Measurements from ENCODE around the gene BLOC1S5.

Gene BLOC1S5

GRCh38 chr6:7997286-7997685, 66.9 kb downstream of the BLOC1S5 start:
- no peak for TF ChIP-seq CTCF (IDR thresholded peaks at IDR 0.05; ENCODE audit: low read depth, low read length, missing control alignments)
- DNase-seq (ENCODE audit: extremely low read depth, low read depth) = no peak
- H3K4me3 ChIP-seq (replicated peaks; ENCODE audit: low read depth, low read length) = no peak overlapping the region

GRCh38 chr6:7996538-7997111, 67.6 kb downstream of the BLOC1S5 start:
- no peak for TF ChIP-seq CTCF (IDR thresholded peaks at IDR 0.05; ENCODE audit: low read depth, low read length, missing control alignments)
- H3K4me3 ChIP-seq (replicated peaks; ENCODE audit: low read depth, low read length) = no peak overlapping the region
- DNase-seq (ENCODE audit: extremely low read depth, low read depth) = no peak

GRCh38 chr6:7993952-7994351, 70.2 kb downstream of the BLOC1S5 start:
- no peak for DNase-seq (ENCODE audit: extremely low read depth, low read depth)
- H3K4me3 ChIP-seq (replicated peaks; ENCODE audit: low read depth, low read length) = no peak overlapping the region
- no peak for TF ChIP-seq CTCF (IDR thresholded peaks at IDR 0.05; ENCODE audit: low read depth, low read length, missing control alignments)

GRCh38 chr6:7993399-7993798, 70.8 kb downstream of the BLOC1S5 start:
- H3K4me3 ChIP-seq (replicated peaks; ENCODE audit: low read depth, low read length) = no peak overlapping the region
- TF ChIP-seq CTCF (IDR thresholded peaks at IDR 0.05; ENCODE audit: low read depth, low read length, missing control alignments) = no peak
- DNase-seq (ENCODE audit: extremely low read depth, low read depth) = no peak

- DNase-seq (ENCODE audit: extremely low read depth, low read depth) = no peak
- no peak overlapping the region for H3K4me3 ChIP-seq (replicated peaks; ENCODE audit: low read depth, low read length)
- TF ChIP-seq CTCF (IDR thresholded peaks at IDR 0.05; ENCODE audit: low read depth, low read length, missing control alignments) = peak; percentile 45
Measured at GRCh38 chr6:7992002-7992815, 72.0 kb downstream of the BLOC1S5 start.

- DNase-seq (ENCODE audit: extremely low read depth, low read depth) = no peak
- TF ChIP-seq CTCF (IDR thresholded peaks at IDR 0.05; ENCODE audit: low read depth, low read length, missing control alignments) = no peak
- no peak overlapping the region for H3K4me3 ChIP-seq (replicated peaks; ENCODE audit: low read depth, low read length)
Measured at GRCh38 chr6:7991536-7991935, 72.7 kb downstream of the BLOC1S5 start.

All from HFF-Myc (cell line).